ENCODE results near the gene TM4SF4.

- TF ChIP-seq CTCF (conservative IDR thresholded peaks at IDR 0.05 in 1 of 2, IDR thresholded peaks at IDR 0.05 in 1 of 2; ENCODE audit: low read depth in 1 of 2, low read length in 2 of 2), result no peak
- TF ChIP-seq EZH2 (IDR thresholded peaks at IDR 0.05; ENCODE audit: low read length, missing control alignments), result no peak
Measured at GRCh38 chr3:149534671-149535332, 60.3 kb downstream of the TM4SF4 start.
